ACC112 (cell line): ENCODE data around the gene ATF6B.
A peak's percentile ranks its signal among the peaks of the same experiment; 100 is the strongest.
"Not testable (repeated sequence)": the region's sequence is repeated elsewhere in the genome, so short reads cannot be mapped to it uniquely, and the experiment has no call there.

Experiments used
- H2AFZ ChIP-seq: fragments of 200-600 bp; sonication (generic); one replicate; pipeline ENCODE4 v1.6.0; 2017; ENCODE audit warnings: antibody characterized with exemption, low read length; ENCODE audit not compliant: unreplicated experiment
- H3K27ac ChIP-seq: fragments of 200-600 bp; sonication (generic); 2 replicates; pipeline ENCODE4 v1.5.1; 2014; ENCODE audit warnings: low read depth, mild to moderate bottlenecking, antibody characterized with exemption, low read length, moderate library complexity
- H3K27me3 ChIP-seq: fragments of 200-600 bp; sonication (generic); 2 replicates; pipeline ENCODE4 v1.6.1; 2014; ENCODE audit warnings: mild to moderate bottlenecking, antibody characterized with exemption, low read length, moderate library complexity, mixed read lengths; ENCODE audit not compliant: insufficient read depth
- H3K36me3 ChIP-seq: fragments of 200-600 bp; sonication (generic); 2 replicates; pipeline ENCODE4 v1.6.1; 2016; ENCODE audit warnings: mild to moderate bottlenecking, antibody characterized with exemption, low read length, moderate library complexity, mixed read lengths; ENCODE audit not compliant: insufficient read depth
- H3K4me1 ChIP-seq: fragments of 200-600 bp; sonication (generic); one replicate; pipeline ENCODE4 v1.6.1; 2016; ENCODE audit warnings: low read length, mixed read lengths; ENCODE audit not compliant: insufficient read depth, unreplicated experiment, control insufficient read depth
- H3K4me3 ChIP-seq: fragments of 200-600 bp; sonication (generic); 2 replicates; pipeline ENCODE4 v1.5.1; 2014; ENCODE audit warnings: mild to moderate bottlenecking, low read depth, low read length
- H3K79me2 ChIP-seq: fragments of 200-600 bp; sonication (generic); one replicate; pipeline ENCODE4 v1.6.0; 2016; ENCODE audit warnings: low read length; ENCODE audit not compliant: control insufficient read depth, unreplicated experiment, insufficient read depth

ATF6B gene

DNA sequence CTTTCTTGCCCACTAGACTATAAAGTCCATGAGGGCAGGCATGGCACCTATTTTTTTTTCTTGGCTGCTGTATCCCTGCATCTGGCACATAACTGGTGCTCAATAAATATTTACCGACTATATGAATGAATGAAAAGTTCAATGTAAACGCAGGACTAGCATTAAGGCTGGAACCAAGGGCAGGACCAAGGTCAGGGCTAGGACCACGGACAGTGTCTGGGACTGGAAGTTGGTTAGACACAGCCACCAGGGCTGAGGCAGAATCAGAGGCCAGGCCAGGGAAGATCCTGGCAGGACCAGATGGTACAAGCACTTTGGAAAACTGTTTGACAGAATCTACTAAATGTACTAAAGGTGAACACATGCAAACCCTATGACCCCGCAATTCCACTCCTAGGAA lies 22.6 kb downstream of the ATF6B start:
- no peaks in the 10 kb centered on the region for H3K79me2 ChIP-seq
- H3K4me3 ChIP-seq = no peak overlapping the region
- H3K36me3 ChIP-seq = no peaks in the 10 kb centered on the region
- no peak overlapping the region for H2AFZ ChIP-seq
- H3K27me3 ChIP-seq = no peaks in the 10 kb centered on the region
- no peak overlapping the region for H3K27ac ChIP-seq
- peaks cover 32% of the 10 kb centered on the region for H3K4me1 ChIP-seq

DNA sequence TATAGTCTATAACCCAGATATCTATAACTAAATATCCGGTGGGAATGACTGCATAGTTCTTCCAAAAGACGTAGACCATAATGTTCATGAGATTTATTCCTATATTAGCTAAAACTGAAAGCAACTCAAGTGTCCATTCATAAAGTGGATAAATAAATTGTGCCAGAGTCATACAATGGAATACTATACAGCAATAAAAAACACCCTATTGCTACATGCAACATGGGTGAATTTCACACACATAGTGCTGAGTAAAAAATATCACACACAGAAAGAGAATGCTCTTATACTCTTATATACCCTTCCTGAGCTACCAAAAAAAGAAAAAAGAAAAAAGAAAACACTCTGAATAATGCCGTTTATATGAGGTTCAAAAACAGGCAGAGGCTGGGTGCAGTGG lies 25.8 kb downstream of the ATF6B start:
- Histone ChIP-seq H3K4me1 (peaks cover 9% of the 10 kb centered on the region), H3K36me3 (no peaks in the 10 kb centered on the region), H3K4me3 (no peak overlapping the region), H3K27ac (no peak overlapping the region), H3K79me2 (no peaks in the 10 kb centered on the region), H3K27me3 (no peaks in the 10 kb centered on the region), H2AFZ (no peak overlapping the region)

DNA sequence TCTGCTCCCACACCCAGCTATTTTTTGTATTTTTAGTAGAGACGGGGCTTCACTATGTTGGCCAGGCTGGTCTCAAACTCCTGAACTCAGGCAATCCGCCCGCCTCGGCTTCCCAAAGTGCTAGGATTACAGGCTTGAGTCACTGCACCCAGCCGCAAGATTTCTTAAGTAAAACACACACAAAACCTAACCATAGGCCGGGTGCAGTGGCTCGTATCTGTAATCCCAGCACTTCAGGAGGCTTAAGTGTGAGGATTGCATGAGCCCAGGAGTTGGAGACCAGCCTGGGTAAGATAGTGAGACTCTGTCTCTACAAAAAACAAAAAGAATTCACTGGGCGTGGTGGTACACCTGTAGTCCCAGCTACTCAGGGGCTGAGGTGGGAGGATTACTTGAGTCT lies 27.8 kb downstream of the ATF6B start:
- not testable (repeated sequence) for H3K4me3 ChIP-seq, H3K79me2 ChIP-seq, H3K36me3 ChIP-seq, H3K4me1 ChIP-seq, H2AFZ ChIP-seq, H3K27ac ChIP-seq, H3K27me3 ChIP-seq

DNA sequence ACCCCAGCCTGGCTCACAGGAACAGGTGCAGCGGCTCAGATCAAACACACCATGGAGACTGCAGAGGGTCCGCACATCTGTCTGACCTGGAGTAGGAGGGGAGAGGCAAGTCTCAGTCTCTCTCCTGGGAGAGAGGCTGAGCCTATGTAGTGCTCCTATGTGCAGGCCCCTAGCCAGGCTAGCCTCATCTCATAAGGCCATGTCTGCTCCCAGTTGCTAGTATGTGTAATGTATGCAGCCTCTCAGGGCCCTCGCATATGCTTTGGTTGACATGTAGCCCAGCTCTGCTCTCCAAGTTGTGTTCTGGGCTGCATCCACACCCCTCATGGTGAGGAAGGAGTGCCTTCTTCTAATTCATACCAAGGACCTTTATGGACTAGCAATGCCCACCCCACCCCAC lies 30.7 kb downstream of the ATF6B start:
- H3K27ac ChIP-seq = no peak overlapping the region
- H3K27me3 ChIP-seq = no peaks in the 10 kb centered on the region
- no peak overlapping the region for H3K4me3 ChIP-seq
- H3K4me1 ChIP-seq = peaks cover 16% of the 10 kb centered on the region
- H3K36me3 ChIP-seq = no peaks in the 10 kb centered on the region
- no peak overlapping the region for H2AFZ ChIP-seq
- H3K79me2 ChIP-seq = no peaks in the 10 kb centered on the region

DNA sequence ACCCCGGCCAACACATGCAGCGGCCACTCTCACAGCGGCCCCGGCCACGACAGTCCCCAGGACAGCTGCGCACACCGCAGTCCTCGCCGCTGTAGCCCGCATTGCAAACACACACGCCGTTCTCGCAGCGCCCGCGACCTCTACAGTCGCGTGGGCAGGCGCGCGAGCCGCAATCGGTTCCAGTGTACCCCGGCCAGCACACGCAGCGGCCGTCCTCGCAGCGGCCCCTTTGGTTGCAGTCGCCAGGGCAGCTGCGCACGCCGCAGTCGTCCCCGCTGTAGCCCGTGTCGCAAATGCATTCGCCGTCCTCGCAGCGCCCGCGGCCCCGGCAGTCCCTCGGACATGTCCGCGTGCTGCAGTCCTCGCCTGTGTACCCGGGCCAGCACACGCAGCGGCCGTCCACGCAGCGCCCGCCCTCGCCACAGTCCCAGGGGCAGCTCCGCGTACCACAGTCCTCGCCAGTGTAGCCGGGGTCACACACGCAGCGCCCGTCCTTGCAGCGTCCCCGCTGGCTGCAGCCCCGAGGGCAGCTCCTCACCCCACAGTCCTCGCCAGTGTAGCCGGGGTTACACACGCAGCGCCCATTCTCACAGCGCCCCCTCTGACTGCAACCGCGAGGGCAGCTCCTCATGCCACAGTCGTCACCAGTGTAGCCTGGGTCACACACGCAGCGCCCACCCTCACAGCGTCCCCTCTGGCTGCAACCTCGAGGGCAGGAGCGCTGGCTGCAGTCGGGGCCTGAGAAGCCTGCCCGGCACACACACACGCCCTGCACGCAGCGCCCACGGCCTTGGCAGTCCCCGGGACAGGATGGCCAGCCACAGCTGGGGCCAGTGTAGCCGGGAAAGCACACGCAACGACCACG lies 31.4 kb downstream of the ATF6B start:
- H2AFZ ChIP-seq = no peak overlapping the region
- no peaks in the 10 kb centered on the region for H3K27me3 ChIP-seq
- H3K4me3 ChIP-seq = no peak overlapping the region

DNA sequence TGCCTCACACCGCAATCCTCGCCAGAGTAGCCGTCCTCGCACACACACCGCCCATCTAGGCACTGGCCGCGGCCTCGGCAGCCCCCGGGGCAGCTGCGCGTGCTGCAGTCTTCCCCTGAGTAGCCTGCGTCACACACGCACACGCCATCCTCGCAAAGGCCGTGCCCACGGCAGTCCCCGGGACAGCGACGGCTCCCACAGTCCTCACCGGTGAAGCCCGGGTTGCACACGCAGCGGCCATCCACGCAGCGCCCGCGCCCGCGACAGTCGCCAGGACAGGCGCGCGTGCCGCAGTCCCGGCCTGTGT lies 32.0 kb downstream of the ATF6B start:
- Histone ChIP-seq H3K4me3 (no peak overlapping the region), H3K36me3 (no peaks in the 10 kb centered on the region), H3K27me3 (no peaks in the 10 kb centered on the region), H3K27ac (no peak overlapping the region), H2AFZ (no peak overlapping the region), H3K79me2 (no peaks in the 10 kb centered on the region), H3K4me1 (peaks cover 23% of the 10 kb centered on the region)

More for the DNA sequence above, 31.4 kb downstream of the ATF6B start:
- no peaks in the 10 kb centered on the region for H3K36me3 ChIP-seq
- no peak overlapping the region for H3K27ac ChIP-seq
- H3K4me1 ChIP-seq = peaks cover 23% of the 10 kb centered on the region
- no peaks in the 10 kb centered on the region for H3K79me2 ChIP-seq

DNA sequence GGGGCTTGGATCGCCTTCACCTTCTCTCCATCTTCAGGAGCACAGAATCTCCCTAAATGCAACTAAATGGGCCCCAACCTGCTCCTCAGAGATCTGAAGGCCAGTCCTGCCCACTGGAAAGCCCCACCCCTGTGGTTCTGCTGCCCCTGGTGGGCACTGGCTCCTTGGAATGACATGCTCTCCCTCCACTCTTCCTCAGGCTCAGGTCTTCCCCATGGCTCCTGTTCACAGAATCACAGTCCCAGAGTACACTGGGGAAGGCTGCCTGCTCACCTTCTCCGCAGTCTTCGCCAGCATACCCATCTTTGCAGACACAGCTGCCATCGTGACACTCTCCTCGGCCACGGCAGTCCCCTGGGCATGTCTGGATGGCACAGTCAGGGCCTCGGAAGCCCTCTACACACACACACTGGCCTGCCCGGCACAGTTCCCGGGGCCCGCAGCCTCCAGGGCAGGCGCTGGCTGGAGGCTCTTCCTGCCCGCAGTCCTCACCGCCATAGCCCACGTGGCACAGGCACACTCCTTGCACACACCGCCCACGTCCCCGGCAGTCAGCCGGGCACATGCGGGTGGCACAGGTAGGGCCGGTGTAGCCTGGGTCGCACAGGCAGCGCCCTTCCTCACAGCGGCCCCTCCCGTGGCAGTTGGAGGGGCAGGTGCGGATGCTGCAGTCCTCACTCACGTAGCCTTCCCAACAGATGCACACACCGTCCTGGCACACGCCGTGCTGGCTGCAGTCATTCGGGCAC lies 32.5 kb downstream of the ATF6B start:
- Histone ChIP-seq H3K4me1 (peaks cover 23% of the 10 kb centered on the region), H3K27ac (no peak overlapping the region), H3K79me2 (no peaks in the 10 kb centered on the region), H3K4me3 (no peak overlapping the region), H3K27me3 (no peaks in the 10 kb centered on the region), H3K36me3 (no peaks in the 10 kb centered on the region), H2AFZ (no peak overlapping the region)

DNA sequence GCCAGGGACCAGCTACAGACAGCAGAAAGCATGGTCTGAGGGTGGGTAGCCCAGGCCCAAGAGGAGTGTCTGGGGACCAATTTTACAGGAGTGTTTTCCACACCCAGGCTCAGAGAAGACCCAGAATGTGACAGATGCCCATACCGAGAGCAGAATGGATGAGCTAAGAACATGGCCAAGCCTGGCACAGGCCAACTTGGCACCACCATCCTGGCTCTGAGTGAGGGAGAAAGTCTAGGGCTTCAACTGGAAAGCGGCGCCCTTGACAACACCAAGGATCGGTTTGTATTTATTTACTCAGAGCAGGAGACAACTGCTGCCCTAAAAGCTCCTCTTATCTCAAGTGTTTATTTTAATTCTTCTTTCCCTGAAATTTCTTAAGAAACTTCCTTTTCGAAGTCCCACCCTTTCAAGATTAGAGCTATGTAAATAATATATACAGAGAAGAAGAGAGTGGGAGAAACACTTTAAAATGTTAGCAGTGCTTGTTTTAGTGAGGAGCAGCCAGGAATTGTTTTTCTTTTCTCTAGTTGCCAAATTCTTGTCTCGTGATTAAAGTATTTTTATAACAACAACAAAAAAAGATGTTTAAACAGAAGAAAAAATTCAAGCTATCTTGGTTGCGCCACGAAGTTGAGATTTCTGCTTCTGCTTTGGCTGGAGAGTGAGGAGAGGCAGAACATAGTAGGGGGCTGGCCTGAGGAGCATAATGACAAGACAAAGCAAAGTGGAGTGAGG lies 35.1 kb downstream of the ATF6B start:
- Histone ChIP-seq H3K79me2 (no peaks in the 10 kb centered on the region), H3K27me3 (no peaks in the 10 kb centered on the region), H3K4me3 (no peak overlapping the region), H3K27ac (peak overlapping the region; percentile 63), H2AFZ (no peak overlapping the region), H3K4me1 (peaks cover 23% of the 10 kb centered on the region), H3K36me3 (no peaks in the 10 kb centered on the region)

DNA sequence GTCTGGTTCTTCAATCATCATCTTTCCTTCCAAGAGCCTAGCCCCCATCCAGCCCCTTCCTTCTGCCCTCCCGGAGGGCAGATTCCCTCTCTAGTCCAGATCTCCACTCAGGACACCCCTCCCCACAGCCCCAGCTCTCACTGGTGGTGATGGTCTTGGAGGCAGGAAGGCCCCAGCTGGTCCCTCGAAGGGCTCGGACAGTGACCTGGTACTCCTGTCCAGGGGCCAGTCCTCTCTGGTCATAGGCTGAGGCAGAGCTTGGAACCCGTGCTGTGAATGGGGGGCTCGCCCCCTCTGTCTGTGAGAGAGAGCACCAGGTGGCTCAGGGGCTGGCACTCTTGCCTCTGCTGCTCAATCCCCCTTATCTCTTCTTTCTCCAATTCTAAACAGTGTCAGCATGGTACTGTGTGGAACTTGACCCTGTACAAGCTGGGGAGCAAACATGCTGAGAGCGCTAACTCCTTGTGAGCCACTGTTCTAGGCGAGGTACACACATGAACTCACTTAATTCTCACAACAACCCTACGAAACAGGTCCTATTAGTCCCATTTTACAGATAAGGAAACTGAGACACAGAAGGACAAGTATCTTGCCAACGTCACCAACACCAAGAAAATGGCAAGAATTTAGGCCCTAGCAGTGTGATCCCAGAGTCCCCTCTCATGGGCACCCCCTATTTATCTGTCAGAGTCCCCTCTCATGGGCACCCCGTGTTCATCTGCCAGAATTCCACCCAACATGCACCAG lies 38.8 kb downstream of the ATF6B start:
- Histone ChIP-seq H3K79me2 (no peaks in the 10 kb centered on the region), H3K27me3 (no peaks in the 10 kb centered on the region), H3K27ac (no peak overlapping the region), H3K4me1 (peaks cover 34% of the 10 kb centered on the region), H3K36me3 (no peaks in the 10 kb centered on the region), H3K4me3 (no peak overlapping the region), H2AFZ (no peak overlapping the region)

DNA sequence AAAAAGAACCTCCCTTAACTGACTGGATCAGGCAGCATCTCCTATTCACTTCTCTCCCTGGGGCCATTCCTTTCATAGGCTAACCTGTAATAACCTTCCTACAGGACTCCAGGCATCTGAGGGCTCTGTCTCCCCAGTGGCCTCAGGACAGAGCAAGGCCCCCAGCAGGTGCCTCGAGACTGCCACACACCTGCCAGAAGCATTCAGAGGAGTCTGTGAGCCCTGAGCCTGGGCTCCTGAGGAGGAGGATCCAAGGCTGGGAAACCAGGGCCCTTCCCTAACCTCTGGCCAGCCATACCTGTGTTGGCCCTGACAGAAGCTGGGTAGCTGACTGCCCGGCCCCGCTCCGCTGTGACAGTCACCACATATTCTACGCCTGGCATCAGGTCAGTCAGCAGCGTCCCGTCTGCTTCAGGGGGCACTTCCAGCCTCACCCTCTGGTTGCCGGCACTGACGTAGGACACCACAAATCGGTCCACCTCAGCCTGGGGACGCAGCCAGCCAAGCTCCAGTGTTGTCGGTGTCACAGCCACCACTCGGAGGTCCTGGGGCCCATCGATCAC lies 39.5 kb downstream of the ATF6B start:
- Histone ChIP-seq H3K79me2 (no peaks in the 10 kb centered on the region), H3K4me3 (no peak overlapping the region), H3K4me1 (peaks cover 30% of the 10 kb centered on the region), H2AFZ (no peak overlapping the region), H3K36me3 (no peaks in the 10 kb centered on the region), H3K27me3 (no peaks in the 10 kb centered on the region), H3K27ac (no peak overlapping the region)
